ENCODE results near the gene KRTAP2-1.

GRCh38 chr17:41009301-41009760, 37.8 kb downstream of the KRTAP2-1 start:
- TF ChIP-seq CTCF (IDR thresholded peaks at IDR 0.05 in 4 of 5, conservative IDR thresholded peaks at IDR 0.05 in 1 of 5) (no peak), POLR2A (IDR thresholded peaks at IDR 0.05) (no peak)

Measured in gastrocnemius medialis (tissue), 4 donors.